GM18951 (cell line): Measurements from ENCODE around the gene IKZF2.

Experiments
- POLR2A ChIP-seq: IDR thresholded peaks from 4 replicates; pipeline ENCODE4 v1.6.1; 2011; ENCODE audit warnings: mild to moderate bottlenecking; ENCODE audit not compliant: insufficient read length, insufficient read depth; ENCODE audit errors: extremely low read depth
- in situ Hi-C: fragments of 300-500 bp; cut with MboI; formaldehyde crosslinking; loops from one replicate; pipeline ENCODE4 v1.12.0; 2022; ENCODE audit warnings: low sequenced_read_pairs, mixed read lengths, inconsistent platforms; ENCODE audit not compliant: unreplicated experiment

Gene IKZF2

DNA sequence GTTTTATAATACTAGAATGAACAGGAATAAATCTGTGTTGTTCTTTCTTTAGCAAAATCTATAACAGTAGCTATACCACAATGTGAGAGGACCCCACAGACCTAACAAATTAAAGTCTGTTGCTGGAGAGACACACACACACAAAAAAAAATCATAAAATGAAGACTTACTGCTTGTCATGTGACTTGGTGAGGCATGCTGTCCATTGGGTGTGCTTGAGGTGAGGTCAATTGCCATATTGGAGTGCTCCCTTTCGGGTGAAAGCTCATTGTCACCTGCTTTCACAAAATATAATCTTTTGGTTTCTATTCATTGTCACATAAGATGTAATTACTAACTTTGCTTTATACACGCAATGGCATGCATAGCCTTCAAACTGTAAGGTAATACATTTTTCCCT lies 3.9 kb downstream of the IKZF2 start:
- TF ChIP-seq POLR2A: no peak
- in situ Hi-C loops: no loop called here

- in situ Hi-C loops: no loop called here
- no peak for TF ChIP-seq POLR2A
Measured at GRCh38 chr2:213145715-213146242, 5.6 kb downstream of the IKZF2 start.

- TF ChIP-seq POLR2A: no peak
- in situ Hi-C loops: no loop called here
Measured at GRCh38 chr2:213137064-213137463, 14.3 kb downstream of the IKZF2 start.

DNA sequence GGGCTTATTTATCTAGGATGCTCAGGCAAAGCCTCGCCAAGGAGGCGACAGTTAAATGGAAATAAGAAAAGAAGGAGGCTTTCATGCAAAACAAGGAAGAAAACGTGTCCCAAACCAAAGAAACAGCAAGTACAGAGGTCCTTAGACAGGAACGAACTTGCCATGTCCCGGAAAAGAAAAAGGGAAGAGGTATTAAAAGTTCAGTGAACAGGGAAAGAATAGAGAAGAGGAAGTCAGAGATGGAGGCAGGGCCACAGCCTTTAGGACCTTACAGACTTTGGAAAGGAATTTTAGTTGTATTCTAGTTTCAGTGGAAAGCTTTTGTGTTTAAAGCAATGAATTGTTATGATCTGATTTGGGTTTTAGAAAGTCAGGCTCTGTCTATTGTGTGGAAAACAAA lies 22.1 kb downstream of the IKZF2 start:
- TF ChIP-seq POLR2A: no peak
- in situ Hi-C loops: no loop called here

GRCh38 chr2:213125646-213126347 lies 25.6 kb downstream of the IKZF2 start:
- no peak for TF ChIP-seq POLR2A
- in situ Hi-C loops: no loop called here

DNA sequence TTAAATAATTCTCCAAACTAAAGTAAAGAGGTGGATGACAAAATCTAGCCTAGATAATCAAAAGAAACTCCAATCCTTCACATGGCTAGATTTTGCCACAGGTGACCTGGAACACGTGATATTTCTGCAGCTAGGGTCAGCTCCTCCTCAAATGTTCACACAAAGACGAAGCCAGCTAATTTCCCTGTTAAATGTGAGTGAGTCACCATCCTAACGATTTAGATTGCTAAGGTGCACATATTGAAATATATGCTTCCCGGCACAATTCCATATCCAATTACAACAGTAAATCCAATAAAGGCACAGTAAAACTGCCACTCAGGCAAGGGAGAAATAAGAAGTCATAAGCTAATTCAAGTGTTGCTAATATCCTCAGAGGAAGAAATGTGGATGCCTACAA lies 28.7 kb downstream of the IKZF2 start:
- in situ Hi-C loops: no loop called here
- TF ChIP-seq POLR2A: no peak

- in situ Hi-C loops: no loop called here
- no peak for TF ChIP-seq POLR2A
Measured at GRCh38 chr2:213121690-213122089, 29.7 kb downstream of the IKZF2 start.

DNA sequence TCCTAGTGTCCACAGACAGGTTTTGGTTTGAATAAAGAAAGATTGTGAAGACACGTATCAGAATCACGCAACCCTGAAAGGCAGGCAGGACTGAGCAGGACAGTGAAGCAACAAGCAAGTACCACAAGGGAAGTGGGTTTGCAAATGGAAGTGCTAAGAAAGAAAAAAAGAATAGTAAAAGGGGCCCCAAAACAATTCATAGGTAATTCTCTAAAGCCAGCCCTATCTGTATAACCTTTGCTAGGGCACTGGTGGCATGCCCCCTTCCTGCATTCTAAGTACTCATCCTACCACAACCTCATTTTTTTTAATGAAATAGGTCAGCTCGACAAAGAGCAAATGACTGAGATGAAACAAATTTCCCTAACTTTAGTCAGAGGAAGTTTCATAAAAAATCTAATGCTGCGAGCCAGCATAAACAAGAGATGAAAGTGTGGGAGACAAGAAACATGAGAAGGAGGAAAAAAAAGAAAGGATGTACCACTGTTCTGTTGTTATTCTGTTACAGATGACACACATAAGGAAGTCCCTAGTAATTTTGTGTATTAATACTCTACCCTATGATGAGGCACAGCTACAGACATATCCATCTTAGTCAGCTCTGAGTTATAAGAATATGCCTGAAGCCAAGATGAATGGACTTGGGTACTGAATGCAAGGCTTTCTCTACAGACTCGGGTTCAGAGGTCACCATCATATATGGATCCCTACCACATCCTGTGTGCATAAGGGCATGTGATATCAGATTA lies 32.2 kb downstream of the IKZF2 start:
- TF ChIP-seq POLR2A: no peak
- in situ Hi-C loops: no loop called here

DNA sequence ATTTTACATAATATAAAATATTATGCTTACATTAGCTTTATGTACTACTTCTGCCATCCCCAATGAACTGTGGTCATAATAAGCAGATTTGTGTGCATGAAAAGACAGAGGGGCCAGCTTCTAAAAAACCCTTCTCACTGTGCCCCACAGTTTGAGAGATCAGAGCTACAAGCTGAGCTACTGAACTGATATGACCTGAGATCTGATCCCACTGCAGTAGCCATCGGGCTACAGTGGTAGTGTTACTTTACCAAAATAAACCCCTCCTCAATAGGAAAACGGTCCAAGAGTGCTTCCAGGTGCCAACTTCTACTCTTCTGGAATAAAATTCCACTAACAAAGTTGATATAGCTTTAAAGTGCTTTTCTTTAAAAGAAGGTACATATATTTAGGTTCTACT lies 43.1 kb downstream of the IKZF2 start:
- in situ Hi-C loops: no loop called here
- no peak for TF ChIP-seq POLR2A

DNA sequence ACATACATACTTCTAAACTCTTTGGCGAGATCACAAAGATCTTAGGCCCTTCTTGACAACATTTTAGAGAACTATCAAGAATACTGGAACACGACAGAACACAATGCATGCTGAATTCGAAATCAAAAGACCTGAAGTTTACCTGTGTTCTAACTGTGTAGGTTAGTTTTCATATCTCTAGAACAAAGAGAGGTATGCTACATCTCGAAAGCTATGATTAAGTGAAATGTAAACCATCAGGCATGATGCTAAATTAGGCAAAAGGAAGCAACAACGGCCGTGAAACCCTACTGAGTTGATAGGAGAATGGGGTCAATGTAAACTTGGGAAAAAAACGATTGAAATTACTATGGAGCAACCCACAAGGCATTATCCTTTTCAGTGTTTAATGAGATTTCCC lies 43.7 kb downstream of the IKZF2 start:
- TF ChIP-seq POLR2A: no peak
- in situ Hi-C loops: no loop called here

DNA sequence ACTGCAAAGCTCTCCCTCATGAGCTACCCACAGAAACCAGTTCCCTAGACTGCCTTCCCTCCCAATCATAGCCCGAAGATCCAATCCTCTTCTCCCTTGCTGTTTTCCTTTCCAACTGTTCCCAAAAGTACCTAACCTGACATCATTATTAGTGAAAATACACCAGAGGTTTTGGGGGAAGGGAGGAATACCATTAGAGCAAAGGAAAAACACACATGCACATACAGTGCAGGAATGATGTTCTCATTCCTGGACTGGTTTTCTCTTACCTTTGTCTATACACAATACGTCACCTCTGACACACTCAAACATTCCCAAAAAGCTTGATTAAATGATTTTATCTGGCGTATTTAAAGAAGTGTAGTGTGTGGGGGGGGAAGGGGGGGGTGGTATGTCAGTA lies 46.2 kb downstream of the IKZF2 start:
- in situ Hi-C loops: no loop called here
- no peak for TF ChIP-seq POLR2A

GRCh38 chr2:213104903-213105202 lies 46.6 kb downstream of the IKZF2 start:
- TF ChIP-seq POLR2A: no peak
- in situ Hi-C loops: no loop called here

- TF ChIP-seq POLR2A: no peak
- in situ Hi-C loops: no loop called here
Measured at GRCh38 chr2:213104092-213104902, 47.1 kb downstream of the IKZF2 start.

DNA sequence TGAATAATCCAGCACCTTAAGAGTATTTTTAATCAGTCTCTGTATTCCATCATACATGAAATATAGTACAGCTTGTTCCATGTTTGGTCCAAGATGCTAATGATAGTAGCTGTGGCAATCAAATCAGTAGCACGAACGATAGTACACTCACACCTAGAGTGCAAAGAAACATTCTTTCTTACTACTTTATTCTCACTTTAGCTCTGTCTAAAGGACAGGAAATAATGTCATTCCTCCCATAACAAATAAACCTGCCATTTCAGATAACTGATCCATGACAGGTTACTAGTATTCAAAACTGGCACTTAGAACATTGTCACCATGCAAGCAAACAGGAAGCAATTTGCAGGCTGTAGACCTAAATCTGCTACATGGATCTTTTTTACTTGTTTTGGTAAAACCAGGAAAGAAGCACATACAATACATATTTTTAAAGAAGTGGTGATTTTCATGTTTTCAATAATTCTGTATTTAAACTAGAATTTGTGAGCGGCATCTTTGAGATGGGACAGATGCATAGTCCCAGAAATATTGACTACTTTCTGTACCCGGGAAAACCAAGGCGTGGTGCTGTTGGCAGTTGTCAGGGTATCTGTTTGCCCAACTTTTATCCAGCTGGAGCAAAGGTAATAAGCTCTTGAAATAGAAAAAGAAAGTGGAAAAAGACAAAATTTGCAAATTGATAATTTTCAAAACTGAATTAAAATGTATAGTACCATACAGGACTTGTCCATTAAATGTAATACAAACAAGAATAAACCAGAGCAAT lies 49.5 kb downstream of the IKZF2 start:
- in situ Hi-C loops: no loop called here
- no peak for TF ChIP-seq POLR2A
